Fibroblast of lung (primary cell): Measurements from ENCODE around the gene KCNJ5.

Experiments used
- CTCF ChIP-seq, 2 donors: IDR thresholded peaks in 1 of 2; conservative IDR thresholded peaks in 1 of 2; 1 replicate in 1 of 2; 2 replicates in 1 of 2; pipeline ENCODE4 v1.5.1; 2011 to 2012; ENCODE audit warnings: low read length in 2 of 2, control low read depth in 1 of 2, inconsistent platforms in 1 of 2, low read depth in 1 of 2, mild to moderate bottlenecking in 1 of 2
- EZH2 ChIP-seq: IDR thresholded peaks from 2 replicates; pipeline ENCODE4 v1.5.1; 2012; ENCODE audit warnings: low read length, control low read depth, mild to moderate bottlenecking; ENCODE audit errors: missing control alignments

GRCh38 chr11:128902515-128903066 lies 11.4 kb downstream of the KCNJ5 start:
- TF ChIP-seq CTCF (conservative IDR thresholded peaks at IDR 0.05 in 1 of 2, IDR thresholded peaks at IDR 0.05 in 1 of 2; ENCODE audit: low read depth in 1 of 2, low read length in 2 of 2), result no peak
- no peak for TF ChIP-seq EZH2
